GM13977 (cell line): ENCODE results near the gene FSCN2.
A peak's percentile ranks its signal among the peaks of the same experiment; 100 is the strongest.

Experiments
- DNase-seq: peaks from one replicate; pipeline ENCODE4 v3.0.0; 2012; ENCODE audit warnings: low spot score
- CTCF ChIP-seq: IDR thresholded peaks from 2 replicates; pipeline ENCODE4 v1.5.1; 2012; ENCODE audit warnings: mild to moderate bottlenecking, control low read depth; ENCODE audit not compliant: insufficient read depth; ENCODE audit errors: extremely low read depth, missing control alignments
- in situ Hi-C: fragments of 300-500 bp; cut with MboI; formaldehyde crosslinking; loops from one replicate; pipeline ENCODE4 v1.12.0; 2022; ENCODE audit warnings: low sequenced_read_pairs, low pct_unique_long_range_greater_than_20kb, mixed read lengths, inconsistent platforms; ENCODE audit not compliant: unreplicated experiment

The FSCN2 gene

GRCh38 chr17:81523402-81524038, 4.7 kb upstream of the FSCN2 start:
- DNase-seq = no peak
- peak; percentile 15 for TF ChIP-seq CTCF
- in situ Hi-C loops = no loop called here

GRCh38 chr17:81524039-81524864, 3.9 kb upstream of the FSCN2 start:
- no peak for TF ChIP-seq CTCF
- in situ Hi-C loops = no loop called here

GRCh38 chr17:81524865-81525159, 3.4 kb upstream of the FSCN2 start:
- in situ Hi-C loops = no loop called here
- no peak for DNase-seq
- TF ChIP-seq CTCF = no peak

More at GRCh38 chr17:81524039-81524864, 3.9 kb upstream of the FSCN2 start:
- DNase-seq = no peak

- TF ChIP-seq CTCF = no peak
- in situ Hi-C loops = no loop called here
- DNase-seq = no peak
Observed at GRCh38 chr17:81526662-81527571, 1.3 kb upstream of the FSCN2 start.

GRCh38 chr17:81528384-81528650, 140 bp downstream of the FSCN2 start:
- TF ChIP-seq CTCF = no peak
- DNase-seq = no peak
- in situ Hi-C loops = no loop called here

GRCh38 chr17:81528651-81529436, 667 bp downstream of the FSCN2 start:
- in situ Hi-C loops = no loop called here
- no peak for DNase-seq
- TF ChIP-seq CTCF = no peak
